Right lobe of liver (tissue), 6 donors: ENCODE data around the gene CLK2. TPM values are rescaled to one million over a fixed set of nuclear protein-coding genes. Genes with fewer than 3 reads are reported as not detected.
"Not testable (repeated sequence)": the region's sequence is repeated elsewhere in the genome, so short reads cannot be mapped to it uniquely, and the experiment has no call there.

Experiments
- ATAC-seq, 4 donors: fragments of 200-7000 bp; cut with Tn5 transposase; one replicate each; pipeline ENCODE4 v1.9.1; 2020; ENCODE audit warnings: mild to moderate bottlenecking in 4 of 4, moderate library complexity in 4 of 4
- DNase-seq, 3 donors: peaks; one replicate each; pipeline ENCODE4 v3.0.0-alpha.2; 2020
- H3K27ac ChIP-seq, 3 donors: fragments of 200-600 bp; one replicate each; pipeline ENCODE4 v1.8.0; 2022
- H3K27me3 ChIP-seq, 2 donors: fragments of 200-600 bp; one replicate each; pipeline ENCODE4 v1.8.0; 2022
- H3K36me3 ChIP-seq, 4 donors: fragments of 200-600 bp; sonication (generic) in 1 of 4; one replicate each; pipeline versions ENCODE4 v1.5.1 to v1.8.0; 2017 to 2022; ENCODE audit warnings: control low read depth in 1 of 4
- H3K4me1 ChIP-seq, 4 donors: fragments of 200-600 bp; sonication (generic) in 1 of 4; one replicate each; pipeline versions ENCODE4 v1.5.1 to v1.8.0; 2017 to 2022; ENCODE audit warnings: control low read depth in 1 of 4
- H3K4me3 ChIP-seq, 3 donors: fragments of 200-600 bp; one replicate each; pipeline ENCODE4 v1.8.0; 2022
- H3K9me3 ChIP-seq, 4 donors: fragments of 200-600 bp; sonication (generic) in 1 of 4; one replicate each; pipeline versions ENCODE4 v1.5.1 to v1.8.0; 2017 to 2022; ENCODE audit warnings: control low read depth in 1 of 4
- POLR2A ChIP-seq: fragments of 450-650 bp; IDR thresholded peaks from one replicate; pipeline ENCODE4 v1.6.1; 2017; ENCODE audit warnings: antibody characterized with exemption, mild to moderate bottlenecking
- WGBS: methylation state at CpG from one replicate; pipeline ENCODE4 v1.1.6; 2018; ENCODE audit warnings: low coverage, low lambda C conversion rate; ENCODE audit not compliant: insufficient coverage; ENCODE audit errors: missing lambda C conversion rate; 5-methylcytosine and 5-hydroxymethylcytosine counted together
- intact Hi-C, 2 donors: fragments of 100-400 bp; cut with DNase I; formaldehyde crosslinking; loops; one replicate each; pipeline versions ENCODE4 v1.11.2 to v1.14.1; 2022
- total RNA-seq, 6 experiments: library from RNA; depleted of rRNA in 2 of 6; stranded (reverse); fragments of >200 nt in 2 of 6; fragmentation: NEBNext Ultra II Directional in 3 of 6; extraction: Animal tissue kit (Norgen Biotek cat#: 25700) in 3 of 6; gene quantifications; one replicate each; pipeline versions ENCODE4 v1.1.0 to v1.2.4, GENCODE V29; 2016 to 2023
- TF ChIP-seq, protein P1 (sequence below), 4 donors: fragments of 200-600 bp in 3 of 4; fragments of 450-650 bp in 1 of 4; IDR thresholded peaks; one replicate each; pipeline versions ENCODE4 v1.5.1 to v1.8.0; 2016 to 2022; ENCODE audit warnings: antibody characterized with exemption in 4 of 4, mild to moderate bottlenecking in 2 of 4
- donor health status: DM: no; HTN: yes; CAD: no.
- donor health status: DM: no; HTN: no; CAD: no.
- donor health status: DM: no; HTN: no; CAD: no.
- donor health status: DM: no; HTN: yes; CAD: no.
- donor health status: DM: no; HTN: yes; CAD: no.

Gene CLK2
- total RNA-seq, 6 experiments from 2014 or later, result 10.4 to 29.2 (median 20.2) TPM

DNA sequence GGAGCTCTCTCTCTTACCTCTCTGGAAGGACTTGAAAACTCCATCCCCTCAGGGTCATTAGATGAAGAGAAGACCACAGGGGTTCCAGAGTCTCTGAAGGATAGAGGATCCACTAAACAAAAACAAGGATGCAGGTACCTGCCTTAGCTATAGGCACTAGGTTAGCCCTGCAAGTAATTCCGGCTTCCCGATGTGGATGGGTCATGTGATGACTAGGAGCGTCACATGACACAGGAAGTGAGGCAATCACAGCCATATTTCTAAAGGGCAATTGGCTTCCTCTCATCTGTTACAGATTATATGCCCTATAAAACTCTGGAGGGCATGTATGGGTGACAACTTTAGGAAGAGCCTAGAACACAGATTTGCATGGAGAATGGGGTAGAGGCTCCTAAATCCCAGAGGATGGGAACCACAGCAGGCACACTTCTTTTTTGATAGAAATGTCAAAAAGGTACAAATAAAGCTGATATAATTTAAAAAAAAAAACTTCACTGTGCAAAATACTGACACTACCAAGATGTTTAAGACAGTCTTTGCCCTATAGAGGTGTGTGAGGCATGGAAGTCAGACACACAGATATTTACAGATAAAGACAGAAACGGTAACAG is 32.1 kb downstream of the CLK2 start:
- peaks cover 0 to 12% (median 2%) of the 10 kb centered on the region in 4 donors for H3K4me1 ChIP-seq
- ATAC-seq (peak; percentile 45 to 56 (median 52)), DNase-seq (peak in 2 of 3 donors; percentile 65 to 82)
- WGBS, result 17% methylated on average over 4 of the region's 4 CpGs
- H3K27me3 ChIP-seq, result no peaks in the 10 kb centered on the region
- TF ChIP-seq POLR2A, result no peak
- TF ChIP-seq, protein P1, sequence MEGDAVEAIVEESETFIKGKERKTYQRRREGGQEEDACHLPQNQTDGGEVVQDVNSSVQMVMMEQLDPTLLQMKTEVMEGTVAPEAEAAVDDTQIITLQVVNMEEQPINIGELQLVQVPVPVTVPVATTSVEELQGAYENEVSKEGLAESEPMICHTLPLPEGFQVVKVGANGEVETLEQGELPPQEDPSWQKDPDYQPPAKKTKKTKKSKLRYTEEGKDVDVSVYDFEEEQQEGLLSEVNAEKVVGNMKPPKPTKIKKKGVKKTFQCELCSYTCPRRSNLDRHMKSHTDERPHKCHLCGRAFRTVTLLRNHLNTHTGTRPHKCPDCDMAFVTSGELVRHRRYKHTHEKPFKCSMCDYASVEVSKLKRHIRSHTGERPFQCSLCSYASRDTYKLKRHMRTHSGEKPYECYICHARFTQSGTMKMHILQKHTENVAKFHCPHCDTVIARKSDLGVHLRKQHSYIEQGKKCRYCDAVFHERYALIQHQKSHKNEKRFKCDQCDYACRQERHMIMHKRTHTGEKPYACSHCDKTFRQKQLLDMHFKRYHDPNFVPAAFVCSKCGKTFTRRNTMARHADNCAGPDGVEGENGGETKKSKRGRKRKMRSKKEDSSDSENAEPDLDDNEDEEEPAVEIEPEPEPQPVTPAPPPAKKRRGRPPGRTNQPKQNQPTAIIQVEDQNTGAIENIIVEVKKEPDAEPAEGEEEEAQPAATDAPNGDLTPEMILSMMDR (IDR thresholded peaks at IDR 0.05), result no peak
- peaks cover 0 to 6% (median 0%) of the 10 kb centered on the region in 4 donors for H3K36me3 ChIP-seq
- intact Hi-C loops, result no loop called here
- H3K27ac ChIP-seq, result no peak overlapping the region
- H3K9me3 ChIP-seq, result peaks cover 0 to 2% (median 0%) of the 10 kb centered on the region in 4 donors
- H3K4me3 ChIP-seq, result peak overlapping the region; percentile 35 to 58 (median 45)

DNA sequence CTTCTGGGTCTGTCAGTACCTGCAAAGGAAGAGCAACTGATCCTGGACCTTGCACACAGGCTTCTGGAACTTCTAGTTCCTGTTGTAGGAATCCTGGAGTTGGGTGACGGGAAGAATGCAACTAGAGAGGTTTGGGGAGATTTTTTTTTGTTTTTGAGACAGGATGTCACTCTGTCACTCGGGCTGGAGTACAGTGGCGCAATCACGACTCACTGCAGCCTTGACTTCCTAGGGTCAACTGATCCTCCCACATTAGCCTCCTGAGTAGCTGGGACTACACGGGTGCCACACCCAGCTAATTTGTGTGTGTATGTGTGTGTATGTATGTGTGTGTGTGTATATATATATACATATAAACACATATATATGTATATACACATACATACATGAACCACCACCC is 36.9 kb downstream of the CLK2 start:
- intact Hi-C loops, result no loop called here
- 55% methylated on average over 4 of the region's 5 CpGs for WGBS
- H3K4me3 ChIP-seq, result no peak overlapping the region
- H3K4me1 ChIP-seq, result peaks cover 0 to 6% (median 0%) of the 10 kb centered on the region in 4 donors
- DNase-seq (no peak), ATAC-seq (no peak)
- H3K36me3 ChIP-seq, result peaks cover 0 to 7% (median 0%) of the 10 kb centered on the region in 4 donors
- no peaks in the 10 kb centered on the region for H3K9me3 ChIP-seq
- TF ChIP-seq, protein P1 (IDR thresholded peaks at IDR 0.05), result no peak
- no peak for TF ChIP-seq POLR2A
- no peak overlapping the region for H3K27ac ChIP-seq
- no peaks in the 10 kb centered on the region for H3K27me3 ChIP-seq

DNA sequence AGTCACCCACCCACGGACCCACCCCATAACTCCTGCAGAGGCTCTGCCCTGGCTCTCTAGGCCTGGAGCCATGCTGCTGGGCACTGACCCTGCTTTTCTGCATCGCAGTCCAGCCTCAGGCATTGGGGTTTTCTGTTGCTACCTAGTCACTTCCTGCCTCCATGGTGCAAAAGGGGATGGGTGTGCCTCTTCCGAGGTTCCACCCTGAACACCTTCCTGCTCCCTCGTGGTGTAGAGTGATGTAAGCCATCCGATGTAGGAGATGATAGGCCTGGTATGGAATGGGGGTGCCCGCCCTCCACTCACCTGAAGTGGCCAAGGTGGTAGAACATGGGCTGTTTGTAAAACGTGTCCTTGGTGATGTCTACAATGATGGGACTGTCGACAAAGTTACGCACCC is 37.9 kb downstream of the CLK2 start:
- H3K9me3 ChIP-seq, DNase-seq, intact Hi-C loops, H3K4me3 ChIP-seq, H3K36me3 ChIP-seq, H3K27me3 ChIP-seq, H3K27ac ChIP-seq, H3K4me1 ChIP-seq, ATAC-seq: not testable (repeated sequence)
- WGBS, result 90% methylated on average over 3 of the region's 9 CpGs

DNA sequence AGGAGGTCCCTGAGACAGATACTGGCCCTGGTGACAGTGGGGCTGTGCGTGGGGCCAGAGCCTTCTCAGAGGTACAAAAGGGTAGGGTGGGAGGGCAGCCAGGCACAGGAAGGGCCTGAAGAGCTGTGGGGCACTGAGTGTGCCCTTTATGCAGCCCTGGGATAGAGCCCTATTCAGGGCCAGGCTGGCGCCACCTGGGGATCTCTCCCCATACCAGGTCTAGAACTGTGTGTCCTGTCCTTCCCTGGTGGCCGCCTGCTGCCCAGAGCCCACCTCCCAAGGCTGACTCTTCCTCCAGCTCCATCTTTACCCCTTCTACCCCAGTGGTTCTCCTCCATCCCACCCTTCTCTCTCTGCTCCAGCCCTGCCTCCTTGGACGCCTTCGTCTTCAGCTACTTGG is 39.8 kb downstream of the CLK2 start:
- H3K9me3 ChIP-seq, H3K4me1 ChIP-seq, DNase-seq, H3K36me3 ChIP-seq, H3K27ac ChIP-seq, intact Hi-C loops, H3K27me3 ChIP-seq, H3K4me3 ChIP-seq: not testable (repeated sequence)
- WGBS, result 60% methylated on average over 1 of the region's 5 CpGs
- ATAC-seq, result peak in 2 of 4 donors; percentile 5 to 13

DNA sequence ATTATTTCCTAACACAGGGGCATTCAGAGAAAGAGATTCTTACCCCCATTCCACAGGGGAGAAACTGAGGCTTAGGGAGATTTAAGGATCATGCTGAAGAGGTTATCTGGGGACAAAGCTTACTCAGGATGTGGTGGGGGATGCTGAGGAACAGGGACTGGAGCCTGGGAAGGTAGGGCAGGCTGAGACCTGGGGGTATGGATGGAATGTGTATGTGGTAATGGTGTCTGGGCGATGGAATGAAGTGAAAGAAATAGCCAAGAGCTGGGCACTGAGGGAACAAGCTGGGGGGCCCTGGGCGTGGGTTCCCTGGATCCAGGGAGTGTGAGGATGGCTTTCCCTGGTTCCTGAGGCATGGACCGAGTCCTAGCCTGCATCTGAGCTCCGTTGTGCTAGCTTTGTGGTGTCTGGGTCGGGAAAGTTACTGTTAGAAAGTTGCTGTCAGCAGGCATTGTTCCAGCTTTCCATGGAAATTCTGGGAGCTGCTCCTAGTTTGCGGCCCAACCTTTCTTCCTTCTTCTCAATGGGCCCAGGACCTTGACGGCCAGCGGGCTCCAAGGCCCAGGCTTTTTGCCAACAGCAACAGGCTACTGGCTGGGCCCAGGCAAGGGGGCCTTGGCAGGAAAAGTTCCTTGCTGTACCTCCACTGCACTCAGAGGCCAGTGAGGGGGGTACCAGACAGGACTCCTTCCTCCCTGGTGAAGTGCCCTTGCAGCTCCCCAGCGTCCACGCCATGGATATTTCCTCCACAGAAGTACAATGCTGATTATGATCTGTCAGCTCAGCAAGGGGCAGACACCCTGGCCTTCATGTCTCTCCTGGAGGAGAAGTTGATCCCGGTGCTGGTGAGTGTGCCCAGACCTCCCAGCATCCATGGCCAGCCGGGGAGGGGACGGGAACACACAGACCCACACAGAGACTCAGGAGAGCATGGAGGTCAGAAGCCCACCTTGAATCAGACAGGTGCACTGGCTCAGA is 41.0 kb downstream of the CLK2 start:
- DNase-seq, H3K4me1 ChIP-seq, H3K27me3 ChIP-seq, H3K4me3 ChIP-seq, ATAC-seq, H3K9me3 ChIP-seq, H3K27ac ChIP-seq, intact Hi-C loops, H3K36me3 ChIP-seq: not testable (repeated sequence)
- 92% methylated on average over 4 of the region's 13 CpGs for WGBS

DNA sequence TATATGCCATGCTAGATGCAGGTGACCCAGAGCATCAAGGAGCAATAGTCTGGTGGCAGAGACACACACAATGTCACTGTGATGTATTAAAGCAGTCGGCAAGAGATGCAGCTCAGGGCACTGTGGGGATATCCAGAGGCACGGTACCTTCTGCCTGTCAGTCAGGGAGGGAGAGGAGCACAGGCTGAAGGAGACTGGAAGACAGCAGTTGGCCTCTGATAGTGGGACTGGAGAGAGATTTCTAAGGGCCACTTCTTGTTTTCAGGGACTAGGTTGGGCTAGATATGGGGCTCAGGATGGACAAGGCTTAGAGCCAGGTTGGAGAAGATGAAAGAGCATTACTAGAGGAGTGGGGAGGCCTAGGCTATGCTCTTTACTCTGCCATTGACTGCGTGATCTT is 42.0 kb downstream of the CLK2 start:
- H3K27me3 ChIP-seq, H3K27ac ChIP-seq, H3K4me1 ChIP-seq, H3K36me3 ChIP-seq, H3K4me3 ChIP-seq, H3K9me3 ChIP-seq, ATAC-seq, intact Hi-C loops, DNase-seq: not testable (repeated sequence)
- 36% methylated on average over 3 of the region's 3 CpGs for WGBS
